Fibroblast of mammary gland (primary cell): ENCODE data around the gene RASSF5.
A peak's percentile ranks its signal among the peaks of the same experiment; 100 is the strongest.

Experiments
- DNase-seq: peaks from one replicate; pipeline ENCODE4 v3.0.0-alpha.2; 2010; ENCODE audit warnings: low read depth
- H3K4me3 ChIP-seq: 2 replicates; pipeline ENCODE4 v1.5.1; 2011; ENCODE audit warnings: low read depth, mild to moderate bottlenecking, low read length, moderate library complexity; ENCODE audit not compliant: control insufficient read depth
- TF ChIP-seq, protein P1 (sequence below): conservative IDR thresholded peaks from 2 replicates; pipeline ENCODE4 v1.5.1; 2011; ENCODE audit warnings: low read depth, low read length, inconsistent platforms; ENCODE audit not compliant: control insufficient read depth, insufficient read depth

The RASSF5 gene

DNA sequence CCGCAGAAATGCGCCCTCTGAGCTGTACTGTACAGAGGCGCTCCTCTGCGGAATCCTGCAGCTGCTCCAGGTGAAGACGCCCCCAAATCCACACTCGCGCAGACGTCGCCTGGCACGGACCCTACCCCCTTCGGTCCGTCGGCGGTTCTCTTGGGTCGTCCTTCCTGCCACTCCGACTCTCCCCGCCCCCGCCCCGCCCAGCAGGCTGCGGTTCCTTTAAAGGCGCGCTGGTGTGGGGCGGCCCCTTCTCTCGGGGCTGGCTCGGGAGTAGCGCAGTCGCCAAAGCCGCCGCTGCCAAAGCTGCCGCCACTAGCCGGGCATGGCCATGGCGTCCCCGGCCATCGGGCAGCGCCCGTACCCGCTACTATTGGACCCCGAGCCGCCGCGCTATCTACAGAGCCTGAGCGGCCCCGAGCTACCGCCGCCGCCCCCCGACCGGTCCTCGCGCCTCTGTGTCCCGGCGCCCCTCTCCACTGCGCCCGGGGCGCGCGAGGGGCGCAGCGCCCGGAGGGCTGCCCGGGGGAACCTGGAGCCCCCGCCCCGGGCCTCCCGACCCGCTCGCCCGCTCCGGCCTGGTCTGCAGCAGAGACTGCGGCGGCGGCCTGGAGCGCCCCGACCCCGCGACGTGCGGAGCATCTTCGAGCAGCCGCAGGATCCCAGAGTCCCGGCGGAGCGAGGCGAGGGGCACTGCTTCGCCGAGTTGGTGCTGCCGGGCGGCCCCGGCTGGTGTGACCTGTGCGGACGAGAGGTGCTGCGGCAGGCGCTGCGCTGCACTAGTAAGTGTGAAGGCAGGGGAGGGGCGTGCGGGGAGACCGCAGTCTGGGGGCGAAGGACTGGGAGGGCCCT is at the start of gene RASSF5:
Gene RASSF5 (plus strand): TSS at position 248 of the 846 bp plus-strand sequence. CDS start 72 bp downstream, at position 320.
- DNase-seq, result no peak
- peak within 1 kb of the TSS; percentile 40 for H3K4me3 ChIP-seq
- TF ChIP-seq, protein P1, sequence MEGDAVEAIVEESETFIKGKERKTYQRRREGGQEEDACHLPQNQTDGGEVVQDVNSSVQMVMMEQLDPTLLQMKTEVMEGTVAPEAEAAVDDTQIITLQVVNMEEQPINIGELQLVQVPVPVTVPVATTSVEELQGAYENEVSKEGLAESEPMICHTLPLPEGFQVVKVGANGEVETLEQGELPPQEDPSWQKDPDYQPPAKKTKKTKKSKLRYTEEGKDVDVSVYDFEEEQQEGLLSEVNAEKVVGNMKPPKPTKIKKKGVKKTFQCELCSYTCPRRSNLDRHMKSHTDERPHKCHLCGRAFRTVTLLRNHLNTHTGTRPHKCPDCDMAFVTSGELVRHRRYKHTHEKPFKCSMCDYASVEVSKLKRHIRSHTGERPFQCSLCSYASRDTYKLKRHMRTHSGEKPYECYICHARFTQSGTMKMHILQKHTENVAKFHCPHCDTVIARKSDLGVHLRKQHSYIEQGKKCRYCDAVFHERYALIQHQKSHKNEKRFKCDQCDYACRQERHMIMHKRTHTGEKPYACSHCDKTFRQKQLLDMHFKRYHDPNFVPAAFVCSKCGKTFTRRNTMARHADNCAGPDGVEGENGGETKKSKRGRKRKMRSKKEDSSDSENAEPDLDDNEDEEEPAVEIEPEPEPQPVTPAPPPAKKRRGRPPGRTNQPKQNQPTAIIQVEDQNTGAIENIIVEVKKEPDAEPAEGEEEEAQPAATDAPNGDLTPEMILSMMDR, result no peak

- TF ChIP-seq, protein P1, result no peak
- no peak overlapping the region for H3K4me3 ChIP-seq
- DNase-seq, result no peak
These were observed 47.6 kb upstream of the RASSF5 start for GRCh38 chr1:206459703-206460102.

- H3K4me3 ChIP-seq, result no peak overlapping the region
- TF ChIP-seq, protein P1, result no peak
- peak; percentile 40 for DNase-seq
These were observed 46.4 kb upstream of the RASSF5 start for GRCh38 chr1:206460836-206461426.

GRCh38 chr1:206461602-206462455 is 45.5 kb upstream of the RASSF5 start:
- TF ChIP-seq, protein P1, result peak; percentile 86
- DNase-seq, result peak; percentile 77
- H3K4me3 ChIP-seq, result no peak overlapping the region

- DNase-seq, result no peak
- TF ChIP-seq, protein P1, result no peak
- H3K4me3 ChIP-seq, result no peak overlapping the region
These were observed 44.2 kb upstream of the RASSF5 start for GRCh38 chr1:206463137-206463536.

DNA sequence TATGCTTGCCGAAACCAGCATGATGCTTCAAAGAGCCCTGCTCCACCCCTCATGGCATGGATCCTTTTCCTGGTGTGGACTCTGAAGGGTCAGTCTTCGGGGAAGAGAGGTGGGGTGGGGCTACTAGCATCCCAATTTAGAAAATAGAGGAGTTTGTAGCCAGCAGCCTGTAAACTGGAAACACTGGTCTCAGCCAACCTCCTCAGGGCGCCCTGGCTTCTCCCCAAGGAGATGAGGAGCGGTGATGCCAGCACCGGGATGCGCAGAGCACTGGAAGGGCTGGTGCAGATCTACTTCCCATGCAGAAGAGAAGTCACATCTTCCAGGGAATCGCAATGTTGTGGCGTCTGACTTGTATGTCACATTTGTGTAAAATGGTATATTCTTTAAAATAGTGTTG is 43.4 kb upstream of the RASSF5 start:
- TF ChIP-seq, protein P1, result no peak
- no peak for DNase-seq
- H3K4me3 ChIP-seq, result no peak overlapping the region
